Measurements from ENCODE around the gene CD48. TPM values are rescaled to one million over a fixed set of nuclear protein-coding genes. Genes with fewer than 3 reads are reported as not detected.

CD48 gene
- total RNA-seq, 1 experiment from 2014 or later, result 0.20 TPM

DNA sequence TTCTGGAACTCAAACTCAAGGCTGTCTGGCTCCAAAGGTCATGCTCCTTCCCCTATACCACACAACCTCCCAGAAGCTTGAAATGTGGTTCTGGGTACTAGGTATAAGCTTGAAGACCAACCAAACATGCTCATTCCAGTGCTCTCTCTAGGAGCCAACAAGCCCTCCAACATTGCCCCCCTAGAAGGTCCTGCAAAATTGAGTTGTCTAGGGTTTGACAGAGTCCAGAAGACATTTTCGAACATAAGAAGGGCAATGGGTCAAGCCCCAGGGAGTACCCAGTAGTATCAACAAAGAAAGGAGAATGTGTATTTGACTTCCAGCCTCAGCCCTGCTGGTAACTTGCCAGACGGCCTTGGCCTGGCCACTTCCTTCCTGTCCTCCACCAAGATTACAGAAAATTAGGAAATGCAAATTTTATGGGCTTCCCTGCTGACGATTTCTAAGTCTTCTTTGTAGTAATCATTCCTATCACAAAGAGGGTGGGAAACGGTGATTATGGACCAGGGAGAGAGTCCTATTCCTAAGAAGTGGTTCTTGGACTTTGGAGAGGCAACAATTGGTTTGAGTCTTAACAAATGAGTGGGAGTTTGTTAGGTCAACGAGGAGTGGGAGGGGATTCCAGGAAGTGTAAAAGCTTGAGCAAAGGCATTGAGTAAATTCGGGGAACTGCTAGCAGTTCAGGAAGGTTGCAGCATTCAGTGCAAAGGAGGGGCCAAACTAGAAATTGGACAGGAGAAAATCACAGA lies 46.1 kb downstream of the CD48 start:
- no peaks in the 10 kb centered on the region for H3K79me2 ChIP-seq (ENCODE audit: insufficient read depth, low read length)
- TF ChIP-seq EGR1 (IDR thresholded peaks at IDR 0.05; ENCODE audit: low read depth) (no peak), SP1 (IDR thresholded peaks at IDR 0.05; ENCODE audit: low read depth) (no peak), ZFX (IDR thresholded peaks at IDR 0.05) (no peak), ELF1 (IDR thresholded peaks at IDR 0.05; ENCODE audit: borderline replicate concordance, low read depth) (no peak), POLR2AphosphoS5 (IDR thresholded peaks at IDR 0.05; ENCODE audit: low read depth, low read length) (no peak), SIN3A (IDR thresholded peaks at IDR 0.05; ENCODE audit: low read depth) (no peak), CBX3 (IDR thresholded peaks at IDR 0.05; ENCODE audit: low read depth) (no peak), ATF3 (IDR thresholded peaks at IDR 0.05) (no peak), ZNF274 (IDR thresholded peaks at IDR 0.05; ENCODE audit: low read depth, low read length) (no peak), CEBPB (IDR thresholded peaks at IDR 0.05; ENCODE audit: low read depth) (no peak), EZH2 (IDR thresholded peaks at IDR 0.05) (no peak), EZH2phosphoT487 (IDR thresholded peaks at IDR 0.05; ENCODE audit: borderline replicate concordance) (no peak), YY1 (IDR thresholded peaks at IDR 0.05; ENCODE audit: extremely low read depth, insufficient replicate concordance, low read depth, low read length) (no peak), POLR2A (IDR thresholded peaks at IDR 0.05; ENCODE audit: borderline replicate concordance, extremely low read depth, insufficient read depth, insufficient read length) (no peak), TCF7L2 (IDR thresholded peaks at IDR 0.05; ENCODE audit: borderline replicate concordance, extremely low read depth, insufficient read depth, insufficient read length) (no peak), JUND (IDR thresholded peaks at IDR 0.05) (no peak), CTCF (IDR thresholded peaks at IDR 0.05 in 2 of 3, conservative IDR thresholded peaks at IDR 0.05 in 1 of 3; ENCODE audit: borderline replicate concordance in 1 of 3, insufficient read depth in 1 of 3, low read depth in 2 of 3, low read length in 2 of 3) (no peak), SRF (IDR thresholded peaks at IDR 0.05; ENCODE audit: low read depth) (no peak)
- TF ChIP-seq, protein P1, sequence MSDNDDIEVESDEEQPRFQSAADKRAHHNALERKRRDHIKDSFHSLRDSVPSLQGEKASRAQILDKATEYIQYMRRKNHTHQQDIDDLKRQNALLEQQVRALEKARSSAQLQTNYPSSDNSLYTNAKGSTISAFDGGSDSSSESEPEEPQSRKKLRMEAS (IDR thresholded peaks at IDR 0.05), result no peak
- no peak overlapping the region for H2AFZ ChIP-seq (ENCODE audit: low read depth, low read length, poor library complexity, severe bottlenecking)
- BruUV-seq (replicated peaks), result no TSS peak
- H3K36me3 ChIP-seq (ENCODE audit: control insufficient read depth in 1 of 2, insufficient read depth in 2 of 2, low read length in 2 of 2), result no peaks in the 10 kb centered on the region
- intact Hi-C loops (cut with micrococcal nuclease), result no loop called here
- H3K9ac ChIP-seq (ENCODE audit: low read length), result no peak overlapping the region
- no peaks in the 10 kb centered on the region for H4K20me1 ChIP-seq (ENCODE audit: insufficient read depth)
- ATAC-seq (no peak), DNase-seq (ENCODE audit: low read depth, low spot score) (no peak)
- H3K9me3 ChIP-seq (ENCODE audit: control insufficient read depth in 1 of 2, insufficient read depth in 1 of 2, low read depth in 1 of 2, low read length in 2 of 2), result no peaks in the 10 kb centered on the region; a peak in 1 of 4 replicates
- no peaks in the 10 kb centered on the region for H3K4me1 ChIP-seq (ENCODE audit: control insufficient read depth in 1 of 2, insufficient read depth in 2 of 2, low read length in 2 of 2)
- no peak overlapping the region for H3K4me2 ChIP-seq (ENCODE audit: low read length)
- no peak overlapping the region for H3K4me3 ChIP-seq (replicated peaks in 1 of 2; ENCODE audit: low read depth in 1 of 2, low read length in 2 of 2)
- ChIA-PET CTCF (interaction anchor here (1.2 kb wide), 1 partner anchor 10 kb away, joined by 3 read pairs; no protein-coding TSS in a partner anchor), RAD21 (ENCODE audit: low non-redundant PET in 1 of 2, low total read pairs in 2 of 2, uncharacterized antibody in 2 of 2, unreplicated experiment in 2 of 2) (no interaction called here), POLR2A (no interaction called here)
- no peaks in the 10 kb centered on the region for H3K9me2 ChIP-seq (ENCODE audit: insufficient read depth)
- no peak overlapping the region for H3K27ac ChIP-seq (ENCODE audit: low read depth, low read length)
- no peaks in the 10 kb centered on the region for H3K27me3 ChIP-seq (ENCODE audit: insufficient read depth, low read length)
